Measurements from ENCODE around the gene EHD4. TPM values are rescaled to one million over a fixed set of nuclear protein-coding genes. Genes with fewer than 3 reads are reported as not detected.

EHD4 gene
- total RNA-seq, 4 donors from 2014 or later, result 30.5 to 88.6 (median 37.8) TPM

DNA sequence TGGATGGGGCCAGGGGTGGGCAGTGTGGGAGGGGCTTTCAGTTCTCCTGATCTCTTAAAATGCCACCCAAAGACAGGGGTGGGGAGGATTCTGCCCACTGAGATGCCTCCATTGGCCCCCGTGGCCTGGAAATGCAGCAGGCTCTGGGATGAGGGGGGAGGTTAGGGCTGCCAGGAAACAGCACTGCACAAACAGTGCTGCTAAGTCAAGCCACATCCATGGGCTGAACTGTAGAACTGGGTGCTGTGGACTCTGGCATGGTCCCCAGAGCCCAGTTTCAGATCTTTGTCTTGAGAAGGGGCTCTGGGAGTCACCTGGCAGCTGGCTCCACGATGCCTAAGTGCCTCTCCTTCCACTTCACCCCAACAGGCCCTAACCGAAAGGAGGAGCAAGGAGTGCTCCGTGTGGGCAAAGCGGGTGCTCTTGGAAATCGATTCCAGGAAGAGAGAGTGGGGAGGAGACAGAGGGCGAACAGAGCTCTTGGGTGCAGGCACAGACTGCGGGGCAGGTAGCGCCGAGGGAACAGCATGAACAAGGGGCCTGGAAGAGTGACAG lies 40.6 kb upstream of the EHD4 start:
- ATAC-seq (ENCODE audit: low FRiP score) (no peak), DNase-seq (ENCODE audit: low spot score) (no peak)
- TF ChIP-seq, protein P1, sequence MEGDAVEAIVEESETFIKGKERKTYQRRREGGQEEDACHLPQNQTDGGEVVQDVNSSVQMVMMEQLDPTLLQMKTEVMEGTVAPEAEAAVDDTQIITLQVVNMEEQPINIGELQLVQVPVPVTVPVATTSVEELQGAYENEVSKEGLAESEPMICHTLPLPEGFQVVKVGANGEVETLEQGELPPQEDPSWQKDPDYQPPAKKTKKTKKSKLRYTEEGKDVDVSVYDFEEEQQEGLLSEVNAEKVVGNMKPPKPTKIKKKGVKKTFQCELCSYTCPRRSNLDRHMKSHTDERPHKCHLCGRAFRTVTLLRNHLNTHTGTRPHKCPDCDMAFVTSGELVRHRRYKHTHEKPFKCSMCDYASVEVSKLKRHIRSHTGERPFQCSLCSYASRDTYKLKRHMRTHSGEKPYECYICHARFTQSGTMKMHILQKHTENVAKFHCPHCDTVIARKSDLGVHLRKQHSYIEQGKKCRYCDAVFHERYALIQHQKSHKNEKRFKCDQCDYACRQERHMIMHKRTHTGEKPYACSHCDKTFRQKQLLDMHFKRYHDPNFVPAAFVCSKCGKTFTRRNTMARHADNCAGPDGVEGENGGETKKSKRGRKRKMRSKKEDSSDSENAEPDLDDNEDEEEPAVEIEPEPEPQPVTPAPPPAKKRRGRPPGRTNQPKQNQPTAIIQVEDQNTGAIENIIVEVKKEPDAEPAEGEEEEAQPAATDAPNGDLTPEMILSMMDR (IDR thresholded peaks at IDR 0.05), result no peak

DNA sequence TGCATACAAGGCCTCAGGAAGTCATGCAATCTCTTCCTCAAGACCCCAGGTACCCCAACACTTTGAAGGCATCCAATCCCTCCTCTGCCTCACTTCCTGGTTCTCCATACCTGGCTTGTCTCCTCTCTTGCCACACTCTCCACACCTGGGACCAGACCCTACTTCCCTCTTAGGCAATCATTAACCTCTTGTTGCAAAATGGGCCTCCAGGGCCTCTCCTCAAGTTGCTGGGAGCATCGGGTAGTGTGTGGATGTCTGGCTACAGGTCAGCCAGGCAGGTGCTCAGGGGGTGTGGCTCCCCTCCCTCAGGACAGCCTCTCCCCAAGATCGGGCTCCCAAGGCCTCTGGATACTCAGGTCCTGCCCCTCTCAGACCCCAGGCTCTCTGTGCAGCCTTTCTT lies 39.9 kb upstream of the EHD4 start:
- DNase-seq (ENCODE audit: low spot score) (no peak), ATAC-seq (ENCODE audit: low FRiP score) (no peak)
- TF ChIP-seq, protein P1 (IDR thresholded peaks at IDR 0.05), result no peak

DNA sequence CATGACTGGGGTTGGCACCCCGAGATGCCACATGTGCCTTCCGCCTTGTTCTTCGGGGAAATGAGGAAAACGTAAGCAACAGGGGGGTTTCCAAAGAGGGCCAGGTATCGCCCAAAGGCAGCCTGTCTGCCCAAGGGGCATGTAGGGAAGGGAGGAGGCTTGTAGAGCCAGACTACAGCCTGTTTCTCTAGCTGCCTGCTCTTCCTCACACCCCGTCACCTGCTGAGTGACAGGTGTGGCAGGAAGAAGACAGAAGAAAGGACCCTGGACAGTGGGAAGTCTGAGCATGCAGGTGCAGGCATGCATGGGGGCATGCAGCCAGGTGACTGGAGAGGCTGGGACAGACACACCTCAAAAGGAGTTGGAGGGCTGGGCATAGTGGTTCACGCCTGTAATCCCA lies 38.7 kb upstream of the EHD4 start:
- no peak for DNase-seq (ENCODE audit: low spot score)
- ATAC-seq (ENCODE audit: low FRiP score), result no peak

DNA sequence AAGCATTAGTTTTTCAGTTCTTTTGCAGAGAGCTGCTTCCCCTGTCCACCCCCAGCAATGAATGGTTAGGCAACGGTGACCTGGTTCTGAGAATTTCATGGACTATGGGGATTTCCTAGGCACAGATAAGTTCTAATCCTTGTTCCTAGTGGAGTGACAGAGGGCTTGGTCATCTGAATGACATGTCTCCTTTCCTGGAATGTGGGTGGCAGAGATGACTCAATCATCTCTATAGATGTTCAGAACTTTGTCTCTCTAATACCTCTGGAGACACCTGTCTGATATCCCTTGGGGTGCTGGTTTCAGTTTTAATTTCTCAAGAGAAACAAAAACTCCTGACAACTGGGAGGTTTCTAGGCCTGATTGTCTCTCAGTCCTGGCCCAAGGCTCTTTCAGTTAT lies 38.1 kb upstream of the EHD4 start:
- DNase-seq (ENCODE audit: low spot score), result no peak
- ATAC-seq (ENCODE audit: low FRiP score), result no peak

More for the DNA sequence above, 38.7 kb upstream of the EHD4 start:
- TF ChIP-seq, protein P1 (IDR thresholded peaks at IDR 0.05), result no peak

DNA sequence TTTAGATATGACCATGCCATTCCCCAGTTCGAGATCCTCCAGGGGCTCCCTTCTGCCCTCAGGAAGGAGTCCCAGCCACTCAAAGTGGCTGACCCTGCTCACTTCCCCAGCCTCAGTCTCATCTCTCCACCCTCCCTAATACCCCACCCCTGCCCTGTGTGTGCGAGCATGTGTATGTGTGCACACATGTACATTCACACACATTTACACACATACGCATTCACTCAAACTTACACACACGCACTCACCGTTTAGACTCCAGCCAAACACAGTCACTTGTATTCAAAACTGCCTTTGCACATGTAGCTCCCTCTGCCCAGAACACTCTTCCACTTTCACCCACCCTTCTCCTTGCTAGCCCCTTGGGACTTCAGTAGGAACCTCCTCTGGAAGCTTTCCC lies 37.1 kb upstream of the EHD4 start:
- ATAC-seq (ENCODE audit: low FRiP score), result no peak
- DNase-seq (ENCODE audit: low spot score), result no peak
- TF ChIP-seq, protein P1 (IDR thresholded peaks at IDR 0.05), result no peak

More for the DNA sequence above, 38.1 kb upstream of the EHD4 start:
- TF ChIP-seq, protein P1 (IDR thresholded peaks at IDR 0.05), result no peak

DNA sequence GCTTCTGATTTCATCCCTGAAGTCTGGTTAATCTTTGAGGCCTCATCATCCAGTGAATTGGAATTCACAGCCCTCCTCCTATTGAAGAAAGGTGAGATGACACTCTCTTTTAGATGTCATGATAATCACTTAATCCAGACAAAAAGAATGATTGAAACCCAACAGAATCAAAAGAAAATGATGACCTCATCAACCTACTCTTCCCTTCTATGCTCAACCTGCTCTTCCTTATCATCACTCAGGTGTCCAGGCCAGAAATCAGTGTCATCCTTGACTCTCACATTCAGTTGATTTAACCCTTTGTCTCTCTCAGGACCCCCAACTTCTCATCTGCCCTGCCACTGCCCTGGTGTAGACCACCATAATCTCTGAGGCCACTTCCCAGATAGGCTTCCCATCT lies 36.7 kb upstream of the EHD4 start:
- DNase-seq (ENCODE audit: low spot score) (no peak), ATAC-seq (ENCODE audit: low FRiP score) (no peak)
- TF ChIP-seq, protein P1 (IDR thresholded peaks at IDR 0.05), result no peak

DNA sequence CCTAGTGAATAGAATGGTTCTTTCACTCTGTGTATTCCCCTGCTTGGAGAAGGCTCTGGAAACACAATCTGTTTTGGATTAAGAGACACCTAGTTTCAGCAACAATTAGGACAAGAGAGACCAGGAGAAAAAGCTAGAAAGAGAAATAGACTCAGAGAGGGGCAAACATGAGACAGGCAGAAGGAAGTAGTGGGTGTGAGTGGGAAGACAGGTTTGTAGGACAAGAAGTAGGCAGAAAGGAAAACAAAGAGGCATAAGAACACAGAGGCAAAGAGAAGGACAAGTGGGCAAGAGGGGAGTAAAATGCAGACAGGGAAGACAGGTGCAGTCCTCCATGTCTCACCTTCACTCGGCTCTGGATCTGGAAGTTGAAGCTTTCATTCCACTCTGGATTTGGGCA lies 35.0 kb upstream of the EHD4 start:
- TF ChIP-seq, protein P1 (IDR thresholded peaks at IDR 0.05), result no peak
- DNase-seq (ENCODE audit: low spot score), result no peak
- no peak for ATAC-seq (ENCODE audit: low FRiP score)
